HepG2 (cell line): ENCODE results near the gene ABCC8. TPM values are rescaled to one million over a fixed set of nuclear protein-coding genes. Genes with fewer than 3 reads are reported as not detected.

Experiments
- ARNT ChIP-seq: fragments of 450-650 bp; IDR thresholded peaks from 2 replicates; pipeline ENCODE4 v1.6.1; 2017
- CREB3 ChIP-seq: sonication (generic); formaldehyde crosslinking; IDR thresholded peaks from 2 replicates; pipeline ENCODE4 v1.5.0; 2020; ENCODE audit warnings: missing genetic modification reagents
- ELF3 ChIP-seq: IDR thresholded peaks from 2 replicates; pipeline ENCODE4 v1.6.1; 2016; ENCODE audit warnings: missing genetic modification reagents, missing compliant biosample characterization
- FOXA1 ChIP-seq, 2 experiments: fragments of 450-650 bp in 1 of 2; sonication (generic) in 1 of 2; formaldehyde crosslinking in 1 of 2; IDR thresholded peaks; 2 replicates each; pipeline versions ENCODE4 v1.4.0 to v1.6.1; 2016 to 2020; ENCODE audit warnings: missing genetic modification reagents in 1 of 2
- FOXP4 ChIP-seq: sonication (generic); formaldehyde crosslinking; IDR thresholded peaks from 2 replicates; pipeline ENCODE4 v1.4.0; 2020; ENCODE audit warnings: missing genetic modification reagents
- GATAD2A ChIP-seq: IDR thresholded peaks from 2 replicates; pipeline ENCODE4 v1.6.1; 2016
- GTF2F1 ChIP-seq: fragments of 150-350 bp; IDR thresholded peaks from 2 replicates; pipeline ENCODE4 v1.6.1; 2014; ENCODE audit warnings: low read length
- HMGXB4 ChIP-seq, 2 experiments: sonication (generic) in 1 of 2; formaldehyde crosslinking in 1 of 2; IDR thresholded peaks; 2 replicates each; pipeline versions ENCODE4 v1.4.0 to v1.6.1; 2018 to 2020; ENCODE audit warnings: missing genetic modification reagents in 2 of 2, borderline replicate concordance in 1 of 2, low read depth in 1 of 2, mild to moderate bottlenecking in 1 of 2, missing biosample characterization in 1 of 2
- HOXA9 ChIP-seq: sonication (generic); formaldehyde crosslinking; IDR thresholded peaks from 2 replicates; pipeline ENCODE4 v1.8.1; 2022; ENCODE audit warnings: missing genetic modification reagents, mild to moderate bottlenecking, moderate library complexity, borderline replicate concordance
- MTA1 ChIP-seq: sonication (generic); formaldehyde crosslinking; IDR thresholded peaks from 2 replicates; pipeline ENCODE4 v1.4.0; 2020; ENCODE audit warnings: missing genetic modification reagents, mild to moderate bottlenecking, borderline replicate concordance
- PHB2 ChIP-seq: fragments of 450-650 bp; IDR thresholded peaks from 2 replicates; pipeline ENCODE4 v1.6.1; 2018; ENCODE audit not compliant: partially characterized antibody
- PRDM4 ChIP-seq: sonication (generic); formaldehyde crosslinking; IDR thresholded peaks from 2 replicates; pipeline ENCODE4 v1.9.0; 2021; ENCODE audit warnings: missing genetic modification reagents, borderline replicate concordance
- SMAD1 ChIP-seq: sonication (generic); formaldehyde crosslinking; IDR thresholded peaks from 2 replicates; pipeline ENCODE4 v1.4.0; 2020; ENCODE audit warnings: missing genetic modification reagents, low read depth, mild to moderate bottlenecking, borderline replicate concordance
- ZNF121 ChIP-seq: sonication (generic); formaldehyde crosslinking; IDR thresholded peaks from 2 replicates; pipeline ENCODE4 v1.5.0; 2020; ENCODE audit warnings: mild to moderate bottlenecking, missing genetic modification reagents
- ZNF674 ChIP-seq: sonication (generic); formaldehyde crosslinking; IDR thresholded peaks from 2 replicates; pipeline ENCODE4 v1.5.0; 2020; ENCODE audit warnings: low read depth, mild to moderate bottlenecking, missing genetic modification reagents
- ZNF709 ChIP-seq: sonication (generic); formaldehyde crosslinking; IDR thresholded peaks from 2 replicates; pipeline ENCODE4 v1.5.0; 2020; ENCODE audit warnings: mild to moderate bottlenecking, missing genetic modification reagents
- ZNF710 ChIP-seq: sonication (generic); formaldehyde crosslinking; IDR thresholded peaks from 2 replicates; pipeline ENCODE4 v1.5.0; 2020; ENCODE audit warnings: mild to moderate bottlenecking, missing genetic modification reagents, borderline replicate concordance
- polyA plus RNA-seq, 8 experiments: library from polyadenylated mRNA; depleted of rRNA in 3 of 8; stranded (reverse) in 7 of 8; unstranded in 1 of 8; fragments of >200 nt; fragmentation: Illumina TruSeq in 4 of 8; extraction: Trizol in 4 of 8; gene quantifications; 2 replicates each; pipeline versions ENCODE4 v1.2.1 to v1.2.3, GENCODE V29; 2011 to 2016; ENCODE audit warnings: low read depth in 4 of 8, missing spikeins in 1 of 8, mixed read lengths in 1 of 8; ENCODE audit not compliant: insufficient read depth in 1 of 8
- total RNA-seq, 5 experiments: library from RNA; depleted of rRNA; stranded (reverse); fragments of >200 nt; fragmentation: Illumina TruSeq; extraction: Trizol; gene quantifications; 2 replicates each; pipeline ENCODE4 v1.2.3, GENCODE V29; 2016; ENCODE audit warnings: low read depth in 1 of 5

The ABCC8 gene
- total and polyA plus RNA-seq, 2 of the 13 experiments (the other 11 are each of a cell fraction or from before 2014, with no cell fraction given) = not detected

GRCh38 chr11:17351510-17352176, 125.0 kb downstream of the ABCC8 start, which contains the start of gene NCR3LG1 (continued):
- no peak for TF ChIP-seq ZNF709 (CRISPR knock-in tag)
- TF ChIP-seq SMAD1 (CRISPR knock-in tag) = no peak
- peak; percentile 59 for TF ChIP-seq GATAD2A (CRISPR knock-in tag)
- TF ChIP-seq FOXP4 (CRISPR knock-in tag) = no peak
- TF ChIP-seq ZNF710 (CRISPR knock-in tag) = 0 out of 2 replicates have a peak, but pooled peaks have one; percentile 19
- TF ChIP-seq ZNF121 = no peak; the same call in 1 of the 2 replicates
- no peak for TF ChIP-seq ARNT
- TF ChIP-seq GTF2F1 = no peak
- 0 out of 2 replicates have a peak, but pooled peaks have one; percentile 55 for TF ChIP-seq MTA1 (CRISPR knock-in tag)
- TF ChIP-seq HMGXB4 (CRISPR knock-in tag; IDR thresholded peaks at IDR 0.05; ENCODE audit: borderline replicate concordance in 1 of 2, low read depth in 1 of 2) = peak in 1 of 2 experiments; percentile 31; a peak in 2 of 4 replicates
- no peak for TF ChIP-seq FOXA1 (IDR thresholded peaks at IDR 0.05)
- no peak for TF ChIP-seq FOXA1 (CRISPR knock-in tag; IDR thresholded peaks at IDR 0.05)
- no peak for TF ChIP-seq HOXA9
- TF ChIP-seq ELF3 (CRISPR knock-in tag) = peak; percentile 71; the same call in 1 of the 2 replicates
- TF ChIP-seq PRDM4 (CRISPR knock-in tag) = no peak
- no peak for TF ChIP-seq CREB3
- no peak for TF ChIP-seq ZNF674 (CRISPR knock-in tag)
- no peak for TF ChIP-seq PHB2
